22Rv1 (cell line): ENCODE data around the gene PLAC1.

Experiments used
- H3K27ac ChIP-seq: fragments of 450-650 bp; 2 replicates; pipeline ENCODE4 v1.5.1; 2017
- ZFX ChIP-seq: fragments of 450-650 bp; IDR thresholded peaks from 2 replicates; pipeline ENCODE4 v1.6.1; 2017; ENCODE audit warnings: antibody characterized with exemption, borderline replicate concordance
- TF ChIP-seq, protein P1 (sequence below): fragments of 450-650 bp; IDR thresholded peaks from 2 replicates; pipeline ENCODE4 v1.5.1; 2017; ENCODE audit warnings: mild to moderate bottlenecking

Gene PLAC1

GRCh38 chrX:134570509-134570846 lies 87.8 kb downstream of the PLAC1 start:
- no peak overlapping the region for H3K27ac ChIP-seq
- TF ChIP-seq, protein P1, sequence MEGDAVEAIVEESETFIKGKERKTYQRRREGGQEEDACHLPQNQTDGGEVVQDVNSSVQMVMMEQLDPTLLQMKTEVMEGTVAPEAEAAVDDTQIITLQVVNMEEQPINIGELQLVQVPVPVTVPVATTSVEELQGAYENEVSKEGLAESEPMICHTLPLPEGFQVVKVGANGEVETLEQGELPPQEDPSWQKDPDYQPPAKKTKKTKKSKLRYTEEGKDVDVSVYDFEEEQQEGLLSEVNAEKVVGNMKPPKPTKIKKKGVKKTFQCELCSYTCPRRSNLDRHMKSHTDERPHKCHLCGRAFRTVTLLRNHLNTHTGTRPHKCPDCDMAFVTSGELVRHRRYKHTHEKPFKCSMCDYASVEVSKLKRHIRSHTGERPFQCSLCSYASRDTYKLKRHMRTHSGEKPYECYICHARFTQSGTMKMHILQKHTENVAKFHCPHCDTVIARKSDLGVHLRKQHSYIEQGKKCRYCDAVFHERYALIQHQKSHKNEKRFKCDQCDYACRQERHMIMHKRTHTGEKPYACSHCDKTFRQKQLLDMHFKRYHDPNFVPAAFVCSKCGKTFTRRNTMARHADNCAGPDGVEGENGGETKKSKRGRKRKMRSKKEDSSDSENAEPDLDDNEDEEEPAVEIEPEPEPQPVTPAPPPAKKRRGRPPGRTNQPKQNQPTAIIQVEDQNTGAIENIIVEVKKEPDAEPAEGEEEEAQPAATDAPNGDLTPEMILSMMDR = no peak
- TF ChIP-seq ZFX = no peak

GRCh38 chrX:134569306-134569705 lies 89.0 kb downstream of the PLAC1 start:
- TF ChIP-seq, protein P1 = no peak
- no peak for TF ChIP-seq ZFX
- H3K27ac ChIP-seq = no peak overlapping the region

- no peak overlapping the region for H3K27ac ChIP-seq
- TF ChIP-seq, protein P1 = no peak
- TF ChIP-seq ZFX = no peak
Measured at GRCh38 chrX:134568285-134569016, 89.8 kb downstream of the PLAC1 start.

- TF ChIP-seq, protein P1 = no peak
- no peak for TF ChIP-seq ZFX
- no peak overlapping the region for H3K27ac ChIP-seq
Measured at GRCh38 chrX:134566506-134566905, 91.8 kb downstream of the PLAC1 start.

- TF ChIP-seq ZFX = no peak
- TF ChIP-seq, protein P1 = no peak
- H3K27ac ChIP-seq = no peak overlapping the region
Measured at GRCh38 chrX:134562002-134562401, 96.3 kb downstream of the PLAC1 start.

DNA sequence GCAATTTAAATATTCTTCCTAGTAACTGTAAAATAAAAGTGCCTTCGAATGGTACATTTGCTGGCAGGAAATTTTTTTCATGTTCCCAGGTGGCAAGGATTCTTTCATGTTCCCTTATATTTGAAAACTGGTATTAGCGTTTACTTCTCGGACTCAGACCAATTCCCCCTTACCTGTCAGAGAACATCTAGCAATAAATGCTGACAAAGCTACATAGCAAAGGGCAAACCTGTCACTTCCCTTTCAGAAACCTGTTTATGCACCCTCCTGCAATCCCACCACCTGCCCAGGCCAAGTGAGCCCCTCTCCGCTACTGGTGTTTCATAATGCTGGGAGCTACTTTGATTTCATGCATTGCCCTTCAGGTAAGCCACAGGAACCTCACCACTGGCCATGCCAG lies 100.1 kb downstream of the PLAC1 start:
- no peak for TF ChIP-seq ZFX
- TF ChIP-seq, protein P1 = no peak
- no peak overlapping the region for H3K27ac ChIP-seq

- no peak overlapping the region for H3K27ac ChIP-seq
- no peak for TF ChIP-seq ZFX
- TF ChIP-seq, protein P1 = no peak
Measured at GRCh38 chrX:134554291-134554690, 104.0 kb downstream of the PLAC1 start.
